Measurements from ENCODE around the gene ADH7.

Gene ADH7

DNA sequence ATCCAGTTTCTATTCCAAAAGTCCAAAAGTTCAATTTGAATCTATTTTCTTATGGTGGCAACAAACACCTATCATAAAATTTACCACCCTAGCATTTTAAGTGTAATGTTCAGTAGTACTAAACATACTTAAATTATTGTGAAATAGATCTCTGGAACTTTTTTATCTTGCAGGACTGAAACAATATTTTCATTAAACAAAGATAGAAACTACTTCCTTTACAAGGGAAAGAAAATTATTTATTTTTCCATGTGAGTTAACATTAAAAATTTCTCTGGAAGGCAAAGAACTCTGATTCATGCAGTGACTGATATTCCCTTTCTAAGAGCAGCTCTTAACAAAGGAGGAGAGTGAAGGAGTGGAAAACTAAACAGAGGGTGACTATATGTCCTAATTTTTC is 40.2 kb downstream of the ADH7 start:
- Histone ChIP-seq H3K9me3 (ENCODE audit: control insufficient read depth, insufficient read depth, low read depth, low read length) (no peaks in the 10 kb centered on the region), H3K4me3 (ENCODE audit: low read depth, low read length) (no peak overlapping the region), H3K4me1 (ENCODE audit: control insufficient read depth, insufficient read depth, low read length) (no peaks in the 10 kb centered on the region), H3K36me3 (ENCODE audit: control insufficient read depth in 2 of 2, insufficient read depth in 1 of 2, low read length in 2 of 2) (no peaks in the 10 kb centered on the region), H3K27ac (ENCODE audit: extremely low read depth, low read depth, low read length) (no peak overlapping the region)
- ChIA-PET POLR2A (no interaction called here), CTCF (no interaction called here)
- TF ChIP-seq ZNF747 (tag by site-specific recombination; IDR thresholded peaks at IDR 0.05) (no peak), ZNF423 (tag by site-specific recombination; IDR thresholded peaks at IDR 0.05) (no peak), KLF9 (tag by site-specific recombination; IDR thresholded peaks at IDR 0.05; ENCODE audit: low read depth) (no peak), ZNF426 (tag by site-specific recombination; IDR thresholded peaks at IDR 0.05) (no peak), MEIS1 (CRISPR knock-in tag; IDR thresholded peaks at IDR 0.05; ENCODE audit: borderline replicate concordance) (no peak), SP3 (tag by site-specific recombination; IDR thresholded peaks at IDR 0.05) (no peak), ZNF248 (tag by site-specific recombination; IDR thresholded peaks at IDR 0.05) (no peak), ZFHX2 (tag by site-specific recombination; conservative IDR thresholded peaks at IDR 0.05) (no peak), ZNF274 (IDR thresholded peaks at IDR 0.05; ENCODE audit: low read length) (no peak), ZNF274 (tag by site-specific recombination; IDR thresholded peaks at IDR 0.05; ENCODE audit: borderline replicate concordance) (no peak), ZEB2 (tag by site-specific recombination; IDR thresholded peaks at IDR 0.05) (no peak)
- TF ChIP-seq, protein P1, sequence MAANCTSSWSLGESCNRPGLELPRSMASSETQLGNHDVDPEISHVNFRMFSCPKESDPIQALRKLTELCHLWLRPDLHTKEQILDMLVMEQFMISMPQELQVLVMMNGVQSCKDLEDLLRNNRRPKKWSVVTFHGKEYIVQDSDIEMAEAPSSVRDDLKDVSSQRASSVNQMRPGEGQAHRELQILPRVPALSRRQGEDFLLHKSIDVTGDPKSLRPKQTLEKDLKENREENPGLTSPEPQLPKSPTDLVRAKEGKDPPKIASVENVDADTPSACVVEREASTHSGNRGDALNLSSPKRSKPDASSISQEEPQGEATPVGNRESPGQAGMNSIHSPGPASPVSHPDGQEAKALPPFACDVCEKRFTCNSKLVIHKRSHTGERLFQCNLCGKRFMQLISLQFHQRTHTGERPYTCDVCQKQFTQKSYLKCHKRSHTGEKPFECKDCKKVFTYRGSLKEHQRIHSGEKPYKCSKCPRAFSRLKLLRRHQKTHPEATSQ (tag by site-specific recombination; IDR thresholded peaks at IDR 0.05): no peak
- TF ChIP-seq, protein P2, sequence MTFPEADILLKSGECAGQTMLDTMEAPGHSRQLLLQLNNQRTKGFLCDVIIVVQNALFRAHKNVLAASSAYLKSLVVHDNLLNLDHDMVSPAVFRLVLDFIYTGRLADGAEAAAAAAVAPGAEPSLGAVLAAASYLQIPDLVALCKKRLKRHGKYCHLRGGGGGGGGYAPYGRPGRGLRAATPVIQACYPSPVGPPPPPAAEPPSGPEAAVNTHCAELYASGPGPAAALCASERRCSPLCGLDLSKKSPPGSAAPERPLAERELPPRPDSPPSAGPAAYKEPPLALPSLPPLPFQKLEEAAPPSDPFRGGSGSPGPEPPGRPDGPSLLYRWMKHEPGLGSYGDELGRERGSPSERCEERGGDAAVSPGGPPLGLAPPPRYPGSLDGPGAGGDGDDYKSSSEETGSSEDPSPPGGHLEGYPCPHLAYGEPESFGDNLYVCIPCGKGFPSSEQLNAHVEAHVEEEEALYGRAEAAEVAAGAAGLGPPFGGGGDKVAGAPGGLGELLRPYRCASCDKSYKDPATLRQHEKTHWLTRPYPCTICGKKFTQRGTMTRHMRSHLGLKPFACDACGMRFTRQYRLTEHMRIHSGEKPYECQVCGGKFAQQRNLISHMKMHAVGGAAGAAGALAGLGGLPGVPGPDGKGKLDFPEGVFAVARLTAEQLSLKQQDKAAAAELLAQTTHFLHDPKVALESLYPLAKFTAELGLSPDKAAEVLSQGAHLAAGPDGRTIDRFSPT (tag by site-specific recombination; IDR thresholded peaks at IDR 0.05): no peak
- TF ChIP-seq, protein P3, sequence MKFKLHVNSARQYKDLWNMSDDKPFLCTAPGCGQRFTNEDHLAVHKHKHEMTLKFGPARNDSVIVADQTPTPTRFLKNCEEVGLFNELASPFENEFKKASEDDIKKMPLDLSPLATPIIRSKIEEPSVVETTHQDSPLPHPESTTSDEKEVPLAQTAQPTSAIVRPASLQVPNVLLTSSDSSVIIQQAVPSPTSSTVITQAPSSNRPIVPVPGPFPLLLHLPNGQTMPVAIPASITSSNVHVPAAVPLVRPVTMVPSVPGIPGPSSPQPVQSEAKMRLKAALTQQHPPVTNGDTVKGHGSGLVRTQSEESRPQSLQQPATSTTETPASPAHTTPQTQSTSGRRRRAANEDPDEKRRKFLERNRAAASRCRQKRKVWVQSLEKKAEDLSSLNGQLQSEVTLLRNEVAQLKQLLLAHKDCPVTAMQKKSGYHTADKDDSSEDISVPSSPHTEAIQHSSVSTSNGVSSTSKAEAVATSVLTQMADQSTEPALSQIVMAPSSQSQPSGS (tag by site-specific recombination; IDR thresholded peaks at IDR 0.05; ENCODE audit: low read depth): no peak
- TF ChIP-seq, protein P4, sequence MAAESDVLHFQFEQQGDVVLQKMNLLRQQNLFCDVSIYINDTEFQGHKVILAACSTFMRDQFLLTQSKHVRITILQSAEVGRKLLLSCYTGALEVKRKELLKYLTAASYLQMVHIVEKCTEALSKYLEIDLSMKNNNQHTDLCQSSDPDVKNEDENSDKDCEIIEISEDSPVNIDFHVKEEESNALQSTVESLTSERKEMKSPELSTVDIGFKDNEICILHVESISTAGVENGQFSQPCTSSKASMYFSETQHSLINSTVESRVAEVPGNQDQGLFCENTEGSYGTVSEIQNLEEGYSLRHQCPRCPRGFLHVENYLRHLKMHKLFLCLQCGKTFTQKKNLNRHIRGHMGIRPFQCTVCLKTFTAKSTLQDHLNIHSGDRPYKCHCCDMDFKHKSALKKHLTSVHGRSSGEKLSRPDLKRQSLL (tag by site-specific recombination; IDR thresholded peaks at IDR 0.05): no peak

DNA sequence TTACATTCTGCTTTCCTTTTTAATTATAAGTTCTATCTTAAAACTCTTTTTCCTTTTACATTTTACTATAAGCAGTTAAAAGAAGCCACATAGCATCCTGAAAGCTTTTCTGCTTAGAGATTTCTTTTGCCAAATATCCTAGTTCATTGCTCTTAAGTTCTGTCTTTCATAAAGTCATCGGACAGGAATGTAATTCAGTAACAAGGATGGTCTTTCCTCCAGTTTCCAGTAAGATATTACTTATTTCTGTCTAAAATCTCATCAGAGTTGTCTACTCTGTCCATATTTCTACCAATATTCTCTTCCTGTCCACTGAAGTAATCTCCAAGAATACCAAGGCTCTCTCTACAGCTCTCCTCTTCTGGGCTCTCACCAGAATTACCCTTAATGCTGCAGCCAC is 45.1 kb downstream of the ADH7 start:
- H3K4me1 ChIP-seq (ENCODE audit: control insufficient read depth, insufficient read depth, low read length): no peaks in the 10 kb centered on the region
- no peak overlapping the region for H3K4me3 ChIP-seq (ENCODE audit: low read depth, low read length)
- H3K36me3 ChIP-seq (ENCODE audit: control insufficient read depth in 2 of 2, insufficient read depth in 1 of 2, low read length in 2 of 2): no peaks in the 10 kb centered on the region
- ChIA-PET POLR2A (no interaction called here), CTCF (interaction anchor here (0.6 kb wide), 1 partner anchor 330 kb away, joined by 3 read pairs; no protein-coding TSS in a partner anchor)
- H3K9me3 ChIP-seq (ENCODE audit: control insufficient read depth, insufficient read depth, low read depth, low read length): no peaks in the 10 kb centered on the region
- TF ChIP-seq ZNF529 (tag by site-specific recombination; IDR thresholded peaks at IDR 0.05; ENCODE audit: insufficient replicate concordance) (no peak), ZNF670 (tag by site-specific recombination; IDR thresholded peaks at IDR 0.05; ENCODE audit: low read depth) (no peak), ZNF366 (tag by site-specific recombination; conservative IDR thresholded peaks at IDR 0.05) (no peak), ZNF214 (tag by site-specific recombination; IDR thresholded peaks at IDR 0.05; ENCODE audit: borderline replicate concordance) (no peak), ZIC2 (tag by site-specific recombination; IDR thresholded peaks at IDR 0.05) (no peak), FEZF1 (tag by site-specific recombination; IDR thresholded peaks at IDR 0.05) (no peak), ZNF843 (tag by site-specific recombination; IDR thresholded peaks at IDR 0.05) (no peak), ZNF701 (tag by site-specific recombination; IDR thresholded peaks at IDR 0.05) (no peak), ZNF155 (tag by site-specific recombination; IDR thresholded peaks at IDR 0.05) (no peak)
- TF ChIP-seq, protein P5, sequence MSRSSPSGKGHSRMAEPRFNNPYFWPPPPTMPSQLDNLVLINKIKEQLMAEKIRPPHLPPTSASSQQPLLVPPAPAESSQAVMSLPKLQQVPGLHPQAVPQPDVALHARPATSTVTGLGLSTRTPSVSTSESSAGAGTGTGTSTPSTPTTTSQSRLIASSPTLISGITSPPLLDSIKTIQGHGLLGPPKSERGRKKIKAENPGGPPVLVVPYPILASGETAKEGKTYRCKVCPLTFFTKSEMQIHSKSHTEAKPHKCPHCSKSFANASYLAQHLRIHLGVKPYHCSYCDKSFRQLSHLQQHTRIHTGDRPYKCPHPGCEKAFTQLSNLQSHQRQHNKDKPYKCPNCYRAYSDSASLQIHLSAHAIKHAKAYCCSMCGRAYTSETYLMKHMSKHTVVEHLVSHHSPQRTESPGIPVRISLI (tag by site-specific recombination; IDR thresholded peaks at IDR 0.05): no peak
- TF ChIP-seq, protein P6, sequence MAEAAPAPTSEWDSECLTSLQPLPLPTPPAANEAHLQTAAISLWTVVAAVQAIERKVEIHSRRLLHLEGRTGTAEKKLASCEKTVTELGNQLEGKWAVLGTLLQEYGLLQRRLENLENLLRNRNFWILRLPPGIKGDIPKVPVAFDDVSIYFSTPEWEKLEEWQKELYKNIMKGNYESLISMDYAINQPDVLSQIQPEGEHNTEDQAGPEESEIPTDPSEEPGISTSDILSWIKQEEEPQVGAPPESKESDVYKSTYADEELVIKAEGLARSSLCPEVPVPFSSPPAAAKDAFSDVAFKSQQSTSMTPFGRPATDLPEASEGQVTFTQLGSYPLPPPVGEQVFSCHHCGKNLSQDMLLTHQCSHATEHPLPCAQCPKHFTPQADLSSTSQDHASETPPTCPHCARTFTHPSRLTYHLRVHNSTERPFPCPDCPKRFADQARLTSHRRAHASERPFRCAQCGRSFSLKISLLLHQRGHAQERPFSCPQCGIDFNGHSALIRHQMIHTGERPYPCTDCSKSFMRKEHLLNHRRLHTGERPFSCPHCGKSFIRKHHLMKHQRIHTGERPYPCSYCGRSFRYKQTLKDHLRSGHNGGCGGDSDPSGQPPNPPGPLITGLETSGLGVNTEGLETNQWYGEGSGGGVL (tag by site-specific recombination; IDR thresholded peaks at IDR 0.05): no peak
- H3K27ac ChIP-seq (ENCODE audit: extremely low read depth, low read depth, low read length): no peak overlapping the region
